ENCODE data around the gene CWF19L2. TPM values are rescaled to one million over a fixed set of nuclear protein-coding genes. Genes with fewer than 3 reads are reported as not detected.

The CWF19L2 gene
- total RNA-seq, 1 donor from 2014 or later: 9.0 TPM

- Histone ChIP-seq H3K36me3 (ENCODE audit: insufficient read depth, low read length) (peaks cover 4% of the 10 kb centered on the region), H3K27me3 (ENCODE audit: insufficient read depth, low read length) (no peaks in the 10 kb centered on the region), H3K79me2 (ENCODE audit: insufficient read depth, low read length) (no peaks in the 10 kb centered on the region), H3K4me3 (ENCODE audit: insufficient read depth, low read depth, low read length) (no peak overlapping the region), H2AFZ (ENCODE audit: low read depth, low read length) (no peak overlapping the region), H3K9me3 (ENCODE audit: insufficient read depth, low read depth, low read length) (no peaks in the 10 kb centered on the region), H3K27ac (ENCODE audit: low read depth, low read length) (no peak overlapping the region), H3K9ac (ENCODE audit: low read length) (no peak overlapping the region), H3K4me1 (ENCODE audit: insufficient read depth, low read length) (no peaks in the 10 kb centered on the region), H3K4me2 (ENCODE audit: low read length) (no peak overlapping the region), H4K20me1 (ENCODE audit: insufficient read depth, low read length) (no peaks in the 10 kb centered on the region)
- Mint-ChIP-seq H3K9me3 (ENCODE audit: unreplicated experiment) (no peaks in the 10 kb centered on the region), H3K27ac (ENCODE audit: unreplicated experiment) (no peak overlapping the region), H3K27me3 (ENCODE audit: low read depth, unreplicated experiment) (no peaks in the 10 kb centered on the region), H3K4me3 (ENCODE audit: unreplicated experiment) (no peak overlapping the region), H3K4me1 (ENCODE audit: low read depth, unreplicated experiment) (no peaks in the 10 kb centered on the region), H3K36me3 (ENCODE audit: low read depth, unreplicated experiment) (peaks cover 5% of the 10 kb centered on the region)
- FAIRE-seq (no peak), DNase-seq (ENCODE audit: low read depth) (no peak)
- TF ChIP-seq EZH2 (IDR thresholded peaks at IDR 0.05; ENCODE audit: insufficient read depth, low read length) (no peak), CTCF (IDR thresholded peaks at IDR 0.05; ENCODE audit: insufficient read depth, low read depth, low read length) (no peak)
Measured at GRCh38 chr11:107387666-107388065, 70.0 kb downstream of the CWF19L2 start.

- no peaks in the 10 kb centered on the region for H3K27me3 Mint-ChIP-seq (ENCODE audit: low read depth, unreplicated experiment)
- H3K4me1 ChIP-seq (ENCODE audit: insufficient read depth, low read length): no peaks in the 10 kb centered on the region
- no peak overlapping the region for H2AFZ ChIP-seq (ENCODE audit: low read depth, low read length)
- H3K4me3 Mint-ChIP-seq (ENCODE audit: unreplicated experiment): no peak overlapping the region
- H3K27me3 ChIP-seq (ENCODE audit: insufficient read depth, low read length): no peaks in the 10 kb centered on the region
- no peaks in the 10 kb centered on the region for H3K9me3 Mint-ChIP-seq (ENCODE audit: unreplicated experiment)
- no peak overlapping the region for H3K27ac Mint-ChIP-seq (ENCODE audit: unreplicated experiment)
- peak; percentile 6 for DNase-seq (ENCODE audit: low read depth)
- peaks cover 4% of the 10 kb centered on the region for H3K36me3 ChIP-seq (ENCODE audit: insufficient read depth, low read length)
- H3K9me3 ChIP-seq (ENCODE audit: insufficient read depth, low read depth, low read length): no peaks in the 10 kb centered on the region
- H3K4me1 Mint-ChIP-seq (ENCODE audit: low read depth, unreplicated experiment): no peaks in the 10 kb centered on the region
- H3K4me2 ChIP-seq (ENCODE audit: low read length): no peak overlapping the region
- no peaks in the 10 kb centered on the region for H3K79me2 ChIP-seq (ENCODE audit: insufficient read depth, low read length)
- no peaks in the 10 kb centered on the region for H3K36me3 Mint-ChIP-seq (ENCODE audit: low read depth, unreplicated experiment)
- H4K20me1 ChIP-seq (ENCODE audit: insufficient read depth, low read length): no peaks in the 10 kb centered on the region
- no peak for FAIRE-seq
- TF ChIP-seq CTCF (IDR thresholded peaks at IDR 0.05; ENCODE audit: insufficient read depth, low read depth, low read length): no peak
- TF ChIP-seq EZH2 (IDR thresholded peaks at IDR 0.05; ENCODE audit: insufficient read depth, low read length): no peak
- no peak overlapping the region for H3K27ac ChIP-seq (ENCODE audit: low read depth, low read length)
- H3K9ac ChIP-seq (ENCODE audit: low read length): no peak overlapping the region
- no peak overlapping the region for H3K4me3 ChIP-seq (ENCODE audit: insufficient read depth, low read depth, low read length)
Measured at GRCh38 chr11:107385361-107385981, 72.2 kb downstream of the CWF19L2 start.

GRCh38 chr11:107384144-107384852, 73.3 kb downstream of the CWF19L2 start:
- no peaks in the 10 kb centered on the region for H3K27me3 Mint-ChIP-seq (ENCODE audit: low read depth, unreplicated experiment)
- no peak overlapping the region for H3K27ac Mint-ChIP-seq (ENCODE audit: unreplicated experiment)
- no peaks in the 10 kb centered on the region for H3K27me3 ChIP-seq (ENCODE audit: insufficient read depth, low read length)
- H3K4me1 ChIP-seq (ENCODE audit: insufficient read depth, low read length): no peaks in the 10 kb centered on the region
- H4K20me1 ChIP-seq (ENCODE audit: insufficient read depth, low read length): no peaks in the 10 kb centered on the region
- no peak overlapping the region for H3K4me3 ChIP-seq (ENCODE audit: insufficient read depth, low read depth, low read length)
- H3K9me3 Mint-ChIP-seq (ENCODE audit: unreplicated experiment): no peaks in the 10 kb centered on the region
- no peaks in the 10 kb centered on the region for H3K36me3 ChIP-seq (ENCODE audit: insufficient read depth, low read length)
- no peaks in the 10 kb centered on the region for H3K4me1 Mint-ChIP-seq (ENCODE audit: low read depth, unreplicated experiment)
- H2AFZ ChIP-seq (ENCODE audit: low read depth, low read length): no peak overlapping the region
- H3K27ac ChIP-seq (ENCODE audit: low read depth, low read length): no peak overlapping the region
- FAIRE-seq (no peak), DNase-seq (ENCODE audit: low read depth) (no peak)
- no peak for TF ChIP-seq CTCF (IDR thresholded peaks at IDR 0.05; ENCODE audit: insufficient read depth, low read depth, low read length)
- TF ChIP-seq EZH2 (IDR thresholded peaks at IDR 0.05; ENCODE audit: insufficient read depth, low read length): no peak
- H3K36me3 Mint-ChIP-seq (ENCODE audit: low read depth, unreplicated experiment): no peaks in the 10 kb centered on the region
- H3K9ac ChIP-seq (ENCODE audit: low read length): no peak overlapping the region
- H3K4me3 Mint-ChIP-seq (ENCODE audit: unreplicated experiment): no peak overlapping the region
- H3K79me2 ChIP-seq (ENCODE audit: insufficient read depth, low read length): no peaks in the 10 kb centered on the region
- no peak overlapping the region for H3K4me2 ChIP-seq (ENCODE audit: low read length)
- H3K9me3 ChIP-seq (ENCODE audit: insufficient read depth, low read depth, low read length): no peaks in the 10 kb centered on the region

Data from astrocyte (in vitro differentiated cells and primary cell).